Adrenal gland (tissue), 12 donors: ENCODE measurements around the gene DOCK7. TPM values are rescaled to one million over a fixed set of nuclear protein-coding genes. Genes with fewer than 3 reads are reported as not detected.

Source experiments
- DNase-seq, 7 donors: peaks; one replicate each; pipeline ENCODE4 v3.0.0-alpha.2; 2019 to 2020
- H3K27ac ChIP-seq, 5 donors: fragments of 200-600 bp; sonication (generic) in 4 of 5; 1 replicate in 3 of 5; 2 replicates in 2 of 5; pipeline versions ENCODE4 v1.5.1 to v1.8.0; 2016 to 2020; ENCODE audit warnings: mild to moderate bottlenecking in 1 of 5
- H3K27me3 ChIP-seq: fragments of 200-600 bp; 2 replicates; pipeline ENCODE4 v1.8.0; 2021
- H3K36me3 ChIP-seq, 2 donors: fragments of 200-600 bp; replicated peaks in 1 of 2; 1 replicate in 1 of 2; 2 replicates in 1 of 2; pipeline versions ENCODE4 v1.5.1 to v1.8.0; 2018 to 2022
- H3K4me1 ChIP-seq, 2 donors: fragments of 200-600 bp; replicated peaks in 1 of 2; 1 replicate in 1 of 2; 2 replicates in 1 of 2; pipeline versions ENCODE4 v1.5.1 to v1.8.0; 2018 to 2021
- H3K4me3 ChIP-seq, 4 donors: fragments of 200-600 bp; sonication (generic) in 3 of 4; one replicate each; pipeline ENCODE4 v1.5.1; 2016 to 2018
- H3K9me3 ChIP-seq, 3 donors: fragments of 200-600 bp; sonication (generic) in 1 of 3; replicated peaks in 1 of 3; 1 replicate in 2 of 3; 2 replicates in 1 of 3; pipeline versions ENCODE4 v1.5.1 to v1.8.0; 2016 to 2021
- POLR2A ChIP-seq, 2 donors: fragments of 450-650 bp; IDR thresholded peaks; one replicate each; pipeline ENCODE4 v1.6.1; 2017; ENCODE audit warnings: antibody characterized with exemption in 2 of 2, mild to moderate bottlenecking in 2 of 2, moderate library complexity in 1 of 2
- WGBS, 4 donors: extraction: QIAGEN DNeasy Blood & Tissue Kit in 2 of 4; methylation state at CpG; one replicate each; pipeline versions ENCODE4 v1.1.5 to v1.1.7; 2013 to 2017; 5-methylcytosine and 5-hydroxymethylcytosine counted together
- intact Hi-C, 2 donors: fragments of 100-400 bp; cut with DNase I; formaldehyde crosslinking; loops; one replicate each; pipeline versions ENCODE4 v1.14.1 to v1.15.0; 2022 to 2023
- polyA plus RNA-seq, 3 donors: library from polyadenylated mRNA; stranded (reverse); fragments of 200-250 nt in 2 of 3; fragments of 350-450 nt in 1 of 3; fragmentation: Illumina TruSeq in 1 of 3; extraction: RNeasy Lipid Tissue Mini Kit (QIAGEN cat#74804) in 1 of 3; gene quantifications; one replicate each; pipeline ENCODE4 v1.2.3, GENCODE V29; 2013 to 2014
- total RNA-seq, 9 donors: library from RNA; depleted of rRNA in 4 of 9; stranded (reverse); fragments of >200 nt in 4 of 9; fragments of 120-200 nt in 1 of 9; fragmentation: NEBNext Ultra II Directional in 1 of 9; extraction: Animal tissue kit (Norgen Biotek cat#: 25700) in 1 of 9; gene quantifications; one replicate each; pipeline versions ENCODE4 v1.1.0 to v1.2.4, GENCODE V29; 2013 to 2023
- TF ChIP-seq, protein P1 (sequence below), 6 experiments: fragments of 450-650 bp in 4 of 6; fragments of 200-600 bp in 2 of 6; sonication (generic) in 1 of 6; IDR thresholded peaks; 1 replicate in 5 of 6; 2 replicates in 1 of 6; pipeline versions ENCODE4 v1.5.1 to v1.8.0; 2016 to 2021; ENCODE audit warnings: antibody characterized with exemption in 6 of 6, mild to moderate bottlenecking in 2 of 6, moderate library complexity in 1 of 6
- donor health status: healthy with polysubstance abuse.
- donor health status: Bipolar disorder and iron deficiency.
- donor health status: DM: yes; HTN: yes; CAD: no.
- donor health status: DM: no; HTN: no; CAD: no.
- donor health status: DM: no; HTN: no; CAD: no.
- donor health status: DM: yes; HTN: yes; CAD: no.

The DOCK7 gene
- total and polyA plus RNA-seq, 12 donors, result 4.7 to 43.0 (median 22.7) TPM

DNA sequence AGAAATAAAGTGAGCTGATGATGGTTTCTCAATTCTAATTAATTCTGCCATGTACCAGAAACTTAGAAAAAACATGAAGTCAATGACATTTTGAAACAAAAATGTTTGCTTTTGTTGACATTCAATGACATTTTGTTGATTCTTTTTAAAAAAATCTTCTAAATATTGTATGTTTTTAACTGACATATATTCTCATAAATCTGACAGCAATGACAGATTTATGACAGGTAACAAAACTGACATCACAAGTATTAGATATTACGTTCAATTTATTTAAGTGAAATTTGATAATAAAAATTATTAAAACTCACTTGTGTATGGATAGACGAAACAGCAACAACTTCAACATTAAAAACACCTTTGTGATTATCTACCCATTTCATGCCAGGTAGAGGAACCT lies 126.9 kb downstream of the DOCK7 start:
- Histone ChIP-seq H3K4me3 (no peak overlapping the region), H3K27ac (no peak overlapping the region), H3K27me3 (no peaks in the 10 kb centered on the region), H3K9me3 (no peaks in the 10 kb centered on the region), H3K4me1 (no peaks in the 10 kb centered on the region), H3K36me3 (no peaks in the 10 kb centered on the region)
- TF ChIP-seq POLR2A (IDR thresholded peaks at IDR 0.05), result no peak
- TF ChIP-seq, protein P1, sequence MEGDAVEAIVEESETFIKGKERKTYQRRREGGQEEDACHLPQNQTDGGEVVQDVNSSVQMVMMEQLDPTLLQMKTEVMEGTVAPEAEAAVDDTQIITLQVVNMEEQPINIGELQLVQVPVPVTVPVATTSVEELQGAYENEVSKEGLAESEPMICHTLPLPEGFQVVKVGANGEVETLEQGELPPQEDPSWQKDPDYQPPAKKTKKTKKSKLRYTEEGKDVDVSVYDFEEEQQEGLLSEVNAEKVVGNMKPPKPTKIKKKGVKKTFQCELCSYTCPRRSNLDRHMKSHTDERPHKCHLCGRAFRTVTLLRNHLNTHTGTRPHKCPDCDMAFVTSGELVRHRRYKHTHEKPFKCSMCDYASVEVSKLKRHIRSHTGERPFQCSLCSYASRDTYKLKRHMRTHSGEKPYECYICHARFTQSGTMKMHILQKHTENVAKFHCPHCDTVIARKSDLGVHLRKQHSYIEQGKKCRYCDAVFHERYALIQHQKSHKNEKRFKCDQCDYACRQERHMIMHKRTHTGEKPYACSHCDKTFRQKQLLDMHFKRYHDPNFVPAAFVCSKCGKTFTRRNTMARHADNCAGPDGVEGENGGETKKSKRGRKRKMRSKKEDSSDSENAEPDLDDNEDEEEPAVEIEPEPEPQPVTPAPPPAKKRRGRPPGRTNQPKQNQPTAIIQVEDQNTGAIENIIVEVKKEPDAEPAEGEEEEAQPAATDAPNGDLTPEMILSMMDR (IDR thresholded peaks at IDR 0.05), result no peak
- intact Hi-C loops, result no loop called here
- WGBS, 4 donors, result 95 to 99% (median 96%) methylated on average over 2 of the region's 2 CpGs
- no peak for DNase-seq

DNA sequence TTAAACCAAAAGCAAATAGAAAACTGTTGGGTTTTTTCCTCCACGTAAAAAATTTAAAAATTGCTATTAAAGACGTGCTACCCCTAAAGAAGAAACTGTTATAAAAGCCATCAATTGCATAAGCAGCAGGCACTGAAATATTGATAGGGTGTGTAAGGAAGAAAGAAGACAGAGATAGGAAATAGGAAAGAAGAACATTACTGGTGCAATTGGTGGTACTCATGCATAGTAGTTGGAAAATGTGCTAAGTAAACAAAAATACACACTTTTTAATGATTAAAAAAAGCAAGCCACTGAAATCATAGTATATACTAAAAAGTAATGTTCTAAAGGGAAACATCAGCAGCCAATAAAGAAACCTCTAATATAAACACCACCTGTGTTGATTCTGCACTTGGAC lies 143.6 kb downstream of the DOCK7 start:
- H3K4me3 ChIP-seq, result no peak overlapping the region
- H3K27me3 ChIP-seq, result no peaks in the 10 kb centered on the region
- H3K27ac ChIP-seq, result no peak overlapping the region
- no peaks in the 10 kb centered on the region for H3K36me3 ChIP-seq
- DNase-seq, result no peak
- intact Hi-C loops, result no loop called here
- H3K9me3 ChIP-seq, result peaks cover 0 to 8% (median 0%) of the 10 kb centered on the region in 3 donors
- H3K4me1 ChIP-seq, result no peaks in the 10 kb centered on the region
- 92 to 98% (median 96%) methylated on average over 2 of the region's 2 CpGs for WGBS, 4 donors
- TF ChIP-seq, protein P1 (IDR thresholded peaks at IDR 0.05), result no peak
- no peak for TF ChIP-seq POLR2A (IDR thresholded peaks at IDR 0.05)

DNA sequence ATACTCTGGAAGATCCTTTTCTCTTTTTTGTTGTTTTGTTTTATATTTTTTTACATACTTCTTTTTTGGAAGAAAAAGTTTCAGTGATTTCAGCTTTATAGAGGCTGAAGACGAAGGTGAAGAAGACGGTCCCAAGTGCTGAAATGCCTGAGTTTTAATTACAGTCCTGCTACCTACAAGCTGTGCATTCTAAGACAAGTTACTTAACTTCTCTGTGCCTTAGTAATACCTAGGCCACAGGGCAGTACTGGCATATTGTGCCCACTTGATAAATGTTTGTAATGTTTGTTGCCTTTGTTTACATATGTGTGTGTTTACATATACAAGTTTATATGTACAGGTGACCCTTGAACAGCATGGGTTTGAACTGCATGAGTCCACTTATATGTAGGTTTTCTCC lies 147.1 kb downstream of the DOCK7 start:
- Histone ChIP-seq H3K4me3 (no peak overlapping the region), H3K9me3 (peaks cover 0 to 8% (median 0%) of the 10 kb centered on the region in 3 donors), H3K4me1 (no peaks in the 10 kb centered on the region), H3K27me3 (no peaks in the 10 kb centered on the region), H3K36me3 (peaks cover 0 to 9% of the 10 kb centered on the region in 2 donors), H3K27ac (no peak overlapping the region)
- no peak for TF ChIP-seq POLR2A (IDR thresholded peaks at IDR 0.05)
- TF ChIP-seq, protein P1 (IDR thresholded peaks at IDR 0.05), result no peak
- 50 to 92% (median 73%) methylated on average over 2 of the region's 2 CpGs for WGBS, 4 donors
- DNase-seq, result no peak
- intact Hi-C loops, result no loop called here

DNA sequence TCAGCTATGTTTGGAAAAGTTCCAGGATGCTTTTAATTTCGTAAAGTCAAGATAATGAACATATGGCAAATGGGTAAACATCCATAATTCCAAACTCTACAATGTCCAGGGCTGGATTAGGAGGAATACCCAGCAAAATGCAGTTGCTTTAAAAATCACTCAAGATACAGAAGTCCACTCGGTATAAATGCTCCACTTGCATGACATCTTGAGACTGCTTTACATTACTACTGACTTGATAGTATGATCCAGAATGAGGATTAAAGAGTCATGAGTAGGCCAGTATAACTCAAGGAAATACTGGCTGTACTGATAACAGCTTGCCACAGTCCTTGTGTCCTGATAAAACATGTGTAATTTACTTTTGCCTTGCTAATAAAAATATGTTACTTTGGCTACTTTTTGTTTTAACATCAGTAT lies 149.1 kb downstream of the DOCK7 start:
- no peak overlapping the region for H3K27ac ChIP-seq
- DNase-seq, result no peak
- H3K9me3 ChIP-seq, result peaks cover 0 to 6% (median 0%) of the 10 kb centered on the region in 3 donors
- H3K36me3 ChIP-seq, result peaks cover 0 to 9% of the 10 kb centered on the region in 2 donors
- H3K27me3 ChIP-seq, result no peaks in the 10 kb centered on the region
- WGBS, 4 donors, result 83 to 94% (median 85%) methylated on average over 2 of the region's 2 CpGs
- no peak for TF ChIP-seq POLR2A (IDR thresholded peaks at IDR 0.05)
- TF ChIP-seq, protein P1 (IDR thresholded peaks at IDR 0.05), result no peak
- intact Hi-C loops, result loop anchor here in 1 of 2 donors (10.0 kb wide), 1 partner anchor 206 kb away; no protein-coding TSS in a partner anchor
- no peak overlapping the region for H3K4me3 ChIP-seq
- no peaks in the 10 kb centered on the region for H3K4me1 ChIP-seq
